Endothelial cell of umbilical vein (primary cell): ENCODE results near the gene ETV6. TPM values are rescaled to one million over a fixed set of nuclear protein-coding genes. Genes with fewer than 3 reads are reported as not detected.

Experiments used
- BruUV-seq: library from RNA; stranded (reverse); fragments of 400-500 nt; replicated peaks from 2 replicates; lab custom pipeline; 2021; lab: Mats Ljungman, UMichigan
- CTCF ChIA-PET: fragments of 300-600, 350-600 bp; sonication (Branson Sonifier 250); formaldehyde crosslinking; loops from one replicate; lab custom pipeline; 2021; ENCODE audit warnings: antibody characterized with exemption, inconsistent platforms; lab: Charles Lee
- POLR2A ChIA-PET: fragments of 300-600, 350-600 bp; sonication (Branson Sonifier 250); formaldehyde crosslinking; loops from one replicate; lab custom pipeline; 2021; ENCODE audit warnings: antibody characterized with exemption, inconsistent platforms; lab: Charles Lee
- DNase-seq: peaks from one replicate; pipeline ENCODE4 v3.0.0-alpha.2; 2011; ENCODE audit warnings: low read depth, low spot score
- FAIRE-seq: peaks from 2 replicates; lab custom pipeline; 2011; peaks lifted over from hg19 to GRCh38; lab: Jason Lieb, UNC
- H2AFZ ChIP-seq: 2 replicates; pipeline ENCODE4 v1.6.0; 2012; ENCODE audit warnings: low read depth, low read length, control low read depth, inconsistent platforms
- H3K27ac ChIP-seq: 2 replicates; pipeline ENCODE4 v1.5.1; 2011; ENCODE audit warnings: low read depth, mild to moderate bottlenecking, control low read depth, low read length, moderate library complexity; ENCODE audit not compliant: insufficient read depth
- H3K27me3 ChIP-seq, 2 experiments: 2 replicates each; pipeline versions ENCODE4 v1.6.0 to v1.6.1; 2011; ENCODE audit warnings: low read length in 2 of 2, mixed read lengths in 1 of 2; ENCODE audit not compliant: control insufficient read depth in 2 of 2, insufficient read depth in 2 of 2
- H3K36me3 ChIP-seq, 2 experiments: 2 replicates in 1 of 2; 3 replicates in 1 of 2; pipeline ENCODE4 v1.5.1; 2011; ENCODE audit warnings: low read length in 2 of 2, mild to moderate bottlenecking in 1 of 2, moderate library complexity in 1 of 2; ENCODE audit not compliant: control insufficient read depth in 2 of 2, insufficient read depth in 2 of 2; ENCODE audit errors: extremely low read depth in 1 of 2
- H3K4me1 ChIP-seq: 3 replicates; pipeline ENCODE4 v1.5.1; 2011; ENCODE audit warnings: mild to moderate bottlenecking, low read length; ENCODE audit not compliant: control insufficient read depth, insufficient read depth; ENCODE audit errors: extremely low read depth
- H3K4me2 ChIP-seq: 2 replicates; pipeline ENCODE4 v1.6.1; 2011; ENCODE audit warnings: low read length, control low read depth, mixed read lengths; ENCODE audit not compliant: insufficient read depth
- H3K4me3 ChIP-seq, 3 experiments: fragments of 200-600 bp in 1 of 3; sonication (generic), shearing (Covaris generic) in 1 of 3; replicated peaks in 1 of 3; 2 replicates each; pipeline ENCODE4 v1.5.1; 2011 to 2016; ENCODE audit warnings: control low read depth in 3 of 3, low read length in 3 of 3, mild to moderate bottlenecking in 2 of 3, inconsistent platforms in 1 of 3, low read depth in 1 of 3, moderate library complexity in 1 of 3; ENCODE audit not compliant: insufficient read depth in 1 of 3
- H3K79me2 ChIP-seq: 2 replicates; pipeline ENCODE4 v1.6.0; 2012; ENCODE audit warnings: low read length, inconsistent platforms; ENCODE audit not compliant: control insufficient read depth, insufficient read depth
- H3K9ac ChIP-seq: replicated peaks from 2 replicates; pipeline ENCODE3; 2011; ENCODE audit warnings: low read length, control low read depth; ENCODE audit not compliant: insufficient read depth; ENCODE audit errors: extremely low read depth
- H3K9me1 ChIP-seq: replicated peaks from 3 replicates; pipeline ENCODE4 v1.6.0; 2011; ENCODE audit warnings: mild to moderate bottlenecking, low read length; ENCODE audit not compliant: control insufficient read depth, insufficient read depth; ENCODE audit errors: extremely low read depth
- H3K9me3 ChIP-seq: replicated peaks from 2 replicates; pipeline ENCODE4 v1.5.1; 2012; ENCODE audit warnings: low read length, inconsistent platforms; ENCODE audit not compliant: control insufficient read depth, insufficient read depth
- H4K20me1 ChIP-seq: replicated peaks from 2 replicates; pipeline ENCODE3; 2011; ENCODE audit warnings: mild to moderate bottlenecking, low read length; ENCODE audit not compliant: control insufficient read depth, insufficient read depth; ENCODE audit errors: extremely low read depth
- CTCF ChIP-seq, 2 donors: IDR thresholded peaks; 1 replicate in 1 of 2; 2 replicates in 1 of 2; pipeline ENCODE4 v1.5.1; 2011; ENCODE audit warnings: low read length in 2 of 2, mild to moderate bottlenecking in 2 of 2, moderate library complexity in 2 of 2, control low read depth in 1 of 2, inconsistent platforms in 1 of 2, low read depth in 1 of 2; ENCODE audit not compliant: insufficient read depth in 1 of 2; ENCODE audit errors: extremely low read depth in 1 of 2
- FOS ChIP-seq: IDR thresholded peaks from 2 replicates; pipeline ENCODE4 v1.6.1; 2011; ENCODE audit warnings: mild to moderate bottlenecking, low read length, moderate library complexity, borderline replicate concordance; ENCODE audit not compliant: insufficient read depth
- GATA2 ChIP-seq: IDR thresholded peaks from 2 replicates; pipeline ENCODE4 v1.7.0; 2011; ENCODE audit warnings: low read depth, mild to moderate bottlenecking, moderate library complexity, mixed read lengths, low read length; ENCODE audit not compliant: insufficient read length, insufficient read depth
- JUN ChIP-seq: IDR thresholded peaks from 2 replicates; pipeline ENCODE4 v1.6.1; 2011; ENCODE audit warnings: borderline replicate concordance, low read depth; ENCODE audit not compliant: insufficient read length, insufficient read depth
- MAX ChIP-seq: IDR thresholded peaks from 2 replicates; pipeline ENCODE4 v1.6.1; 2011; ENCODE audit not compliant: insufficient read depth, insufficient read length
- MYC ChIP-seq: IDR thresholded peaks from one replicate; pipeline ENCODE4 v1.6.1; 2011; ENCODE audit warnings: mild to moderate bottlenecking, low read depth, low read length
- POLR2A ChIP-seq: IDR thresholded peaks from 2 replicates; pipeline ENCODE4 v1.6.1; 2012; ENCODE audit warnings: low read depth, mild to moderate bottlenecking, control low read depth, low read length
- dilution Hi-C: fragments of 300-500 bp; cut with MboI; formaldehyde crosslinking; loops from one replicate; pipeline ENCODE4 v1.15.0; 2019; ENCODE audit warnings: low sequenced_read_pairs; ENCODE audit not compliant: extremely low pct_ligation_motif_present
- intact Hi-C: fragments of 100-400 bp; cut with micrococcal nuclease; formaldehyde crosslinking; loops from one replicate; pipeline ENCODE4 v1.10.0; 2022
- polyA plus RNA-seq, 4 experiments: library from polyadenylated mRNA; depleted of rRNA in 3 of 4; stranded (reverse) in 3 of 4; unstranded in 1 of 4; fragments of >200 nt; gene quantifications; 2 replicates each; pipeline versions ENCODE4 v1.2.1 to v1.2.3, GENCODE V29; 2011 to 2012; ENCODE audit warnings: missing spikeins in 1 of 4
- total RNA-seq: library from RNA; stranded (reverse); gene quantifications from 2 replicates; pipeline ENCODE4 v1.2.3, GENCODE V29; 2021

The ETV6 gene
- total and polyA plus RNA-seq, 2 donors (not counting 3 experiments of a cell fraction or from before 2014, with no cell fraction given): 15.9 to 57.1 TPM

- Histone ChIP-seq H3K4me3 (no peak overlapping the region), H3K27ac (no peak overlapping the region), H3K4me2 (no peak overlapping the region), H3K27me3 (no peaks in the 10 kb centered on the region), H3K36me3 (no peaks in the 10 kb centered on the region), H3K9me3 (no peaks in the 10 kb centered on the region), H3K9ac (no peak overlapping the region), H3K4me1 (peaks cover 51% of the 10 kb centered on the region), H2AFZ (no peak overlapping the region), H3K9me1 (no peaks in the 10 kb centered on the region), H3K79me2 (peaks cover 11% of the 10 kb centered on the region), H4K20me1 (no peaks in the 10 kb centered on the region)
- FAIRE-seq (no peak), DNase-seq (no peak)
- no TSS peak for BruUV-seq
- intact Hi-C loops: no loop called here
- POLR2A ChIA-PET: interaction anchor here (0.5 kb wide), 1 partner anchor 8 kb away, joined by 4 read pairs; no protein-coding TSS in a partner anchor
- dilution Hi-C loops: no loop called here
- TF ChIP-seq MYC (no peak), GATA2 (no peak), CTCF (IDR thresholded peaks at IDR 0.05; ENCODE audit: extremely low read depth in 1 of 2, insufficient read depth in 1 of 2, low read depth in 1 of 2, low read length in 2 of 2) (no peak), MAX (no peak), FOS (no peak), JUN (no peak), POLR2A (no peak)
- CTCF ChIA-PET: interaction anchor here (1.0 to 1.1 kb wide), 2 partner anchors 156 to 296 kb away, joined by 4 to 6 read pairs; no protein-coding TSS in a partner anchor
Observed at GRCh38 chr12:11877102-11877826, 227.8 kb downstream of the ETV6 start.
